ENCODE data around the gene AIF1.

DNA sequence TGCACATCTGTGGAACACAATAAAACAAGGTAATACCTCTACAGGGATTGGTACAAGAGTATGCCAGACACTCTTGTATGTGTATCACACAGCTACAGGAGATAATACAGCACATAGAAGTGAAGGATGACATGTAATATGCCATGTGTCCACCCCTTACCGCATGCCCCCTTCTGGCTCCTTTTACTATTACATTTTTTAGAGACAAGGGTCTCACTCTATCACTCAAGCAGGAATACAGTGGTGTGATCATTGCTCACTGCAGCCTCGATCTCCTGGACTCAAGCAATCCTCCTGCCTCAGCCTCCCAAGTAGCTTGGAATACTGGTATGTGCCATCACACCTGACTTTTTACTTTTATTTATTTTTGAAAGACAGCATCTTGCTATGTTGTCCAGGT lies 18.0 kb upstream of the AIF1 start:
- TF ChIP-seq POLR2A (IDR thresholded peaks at IDR 0.05) = no peak
- TF ChIP-seq CTCF (IDR thresholded peaks at IDR 0.05) = no peak
- TF ChIP-seq EP300 (IDR thresholded peaks at IDR 0.05) = no peak
- no peak for TF ChIP-seq POLR2AphosphoS5 (IDR thresholded peaks at IDR 0.05)
